Stomach smooth muscle (tissue), 2 donors: ENCODE measurements around the gene GAGE12G.
"Not testable (repeated sequence)": the region's sequence is repeated elsewhere in the genome, so short reads cannot be mapped to it uniquely, and the experiment has no call there.

ENCODE experiments used
- H3K27ac ChIP-seq: one replicate; pipeline ENCODE4 v1.7.0; 2013; ENCODE audit warnings: mild to moderate bottlenecking, low read length, inconsistent platforms
- H3K27me3 ChIP-seq, 2 donors: one replicate each; pipeline ENCODE4 v1.7.0; 2013; ENCODE audit warnings: low read length in 2 of 2; ENCODE audit not compliant: insufficient read depth in 2 of 2, control insufficient read depth in 1 of 2
- H3K36me3 ChIP-seq, 2 donors: one replicate each; pipeline ENCODE4 v1.7.0; 2013; ENCODE audit warnings: low read length in 2 of 2; ENCODE audit not compliant: control insufficient read depth in 2 of 2, insufficient read depth in 2 of 2
- H3K4me1 ChIP-seq: one replicate; pipeline ENCODE4 v1.7.0; 2013; ENCODE audit warnings: low read length; ENCODE audit not compliant: control insufficient read depth, insufficient read depth
- H3K4me3 ChIP-seq, 2 donors: one replicate each; pipeline ENCODE4 v1.7.0; 2013; ENCODE audit warnings: low read length in 2 of 2
- H3K9ac ChIP-seq, 2 donors: one replicate each; pipeline ENCODE4 v1.7.0; 2013; ENCODE audit warnings: low read length in 2 of 2, mild to moderate bottlenecking in 1 of 2
- H3K9me3 ChIP-seq, 2 donors: one replicate each; pipeline ENCODE4 v1.7.0; 2013; ENCODE audit warnings: low read length in 2 of 2; ENCODE audit not compliant: control insufficient read depth in 2 of 2
- donor health status: healthy.
- donor health status: Pancreatic carcinoma.

GAGE12G gene, protein sequence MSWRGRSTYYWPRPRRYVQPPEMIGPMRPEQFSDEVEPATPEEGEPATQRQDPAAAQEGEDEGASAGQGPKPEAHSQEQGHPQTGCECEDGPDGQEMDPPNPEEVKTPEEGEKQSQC

DNA sequence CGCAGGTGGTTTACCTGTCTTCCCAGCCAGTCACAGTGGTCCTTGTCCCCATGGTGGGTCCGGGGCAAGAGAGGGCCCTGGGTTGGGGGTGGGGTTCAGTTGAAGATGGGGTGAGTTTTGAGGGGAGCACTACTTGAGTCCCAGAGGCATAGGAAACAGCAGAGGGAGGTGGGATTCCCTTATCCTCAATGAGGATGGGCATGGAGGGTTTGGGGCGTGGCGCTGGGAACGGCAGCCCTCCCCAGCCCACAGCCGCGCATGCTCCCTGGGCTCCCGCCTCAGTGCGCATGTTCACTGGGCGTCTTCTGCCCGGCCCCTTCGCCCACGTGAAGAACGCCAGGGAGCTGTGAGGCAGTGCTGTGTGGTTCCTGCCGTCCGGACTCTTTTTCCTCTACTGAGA lies at the start of gene GAGE12G:
Gene GAGE12G (plus strand): TSS at position 301 of the 400 bp plus-strand sequence. CDS start 1,155 bp downstream, outside the sequence.
- H3K36me3 ChIP-seq, result not testable (repeated sequence)

DNA sequence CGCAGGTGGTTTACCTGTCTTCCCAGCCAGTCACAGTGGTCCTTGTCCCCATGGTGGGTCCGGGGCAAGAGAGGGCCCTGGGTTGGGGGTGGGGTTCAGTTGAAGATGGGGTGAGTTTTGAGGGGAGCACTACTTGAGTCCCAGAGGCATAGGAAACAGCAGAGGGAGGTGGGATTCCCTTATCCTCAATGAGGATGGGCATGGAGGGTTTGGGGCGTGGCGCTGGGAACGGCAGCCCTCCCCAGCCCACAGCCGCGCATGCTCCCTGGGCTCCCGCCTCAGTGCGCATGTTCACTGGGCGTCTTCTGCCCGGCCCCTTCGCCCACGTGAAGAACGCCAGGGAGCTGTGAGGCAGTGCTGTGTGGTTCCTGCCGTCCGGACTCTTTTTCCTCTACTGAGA lies 38.3 kb upstream of the GAGE12G start, which contains the start of gene GAGE12C:
Gene GAGE12C (plus strand): TSS at position 301 of the 400 bp plus-strand sequence. CDS start 1,155 bp downstream, outside the sequence.
- not testable (repeated sequence) for H3K4me1 ChIP-seq, H3K4me3 ChIP-seq, H3K9ac ChIP-seq, H3K27ac ChIP-seq, H3K9me3 ChIP-seq, H3K27me3 ChIP-seq, H3K36me3 ChIP-seq

More for the DNA sequence above, at the start of gene GAGE12G:
- H3K9me3 ChIP-seq, H3K27me3 ChIP-seq, H3K4me3 ChIP-seq, H3K9ac ChIP-seq, H3K4me1 ChIP-seq, H3K27ac ChIP-seq: not testable (repeated sequence)

DNA sequence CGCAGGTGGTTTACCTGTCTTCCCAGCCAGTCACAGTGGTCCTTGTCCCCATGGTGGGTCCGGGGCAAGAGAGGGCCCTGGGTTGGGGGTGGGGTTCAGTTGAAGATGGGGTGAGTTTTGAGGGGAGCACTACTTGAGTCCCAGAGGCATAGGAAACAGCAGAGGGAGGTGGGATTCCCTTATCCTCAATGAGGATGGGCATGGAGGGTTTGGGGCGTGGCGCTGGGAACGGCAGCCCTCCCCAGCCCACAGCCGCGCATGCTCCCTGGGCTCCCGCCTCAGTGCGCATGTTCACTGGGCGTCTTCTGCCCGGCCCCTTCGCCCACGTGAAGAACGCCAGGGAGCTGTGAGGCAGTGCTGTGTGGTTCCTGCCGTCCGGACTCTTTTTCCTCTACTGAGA lies 28.8 kb upstream of the GAGE12G start, which contains the start of gene GAGE12D:
Gene GAGE12D (plus strand): TSS at position 301 of the 400 bp plus-strand sequence. CDS start 1,155 bp downstream, outside the sequence.
- not testable (repeated sequence) for H3K27me3 ChIP-seq, H3K9ac ChIP-seq, H3K4me3 ChIP-seq, H3K36me3 ChIP-seq, H3K27ac ChIP-seq, H3K9me3 ChIP-seq, H3K4me1 ChIP-seq

DNA sequence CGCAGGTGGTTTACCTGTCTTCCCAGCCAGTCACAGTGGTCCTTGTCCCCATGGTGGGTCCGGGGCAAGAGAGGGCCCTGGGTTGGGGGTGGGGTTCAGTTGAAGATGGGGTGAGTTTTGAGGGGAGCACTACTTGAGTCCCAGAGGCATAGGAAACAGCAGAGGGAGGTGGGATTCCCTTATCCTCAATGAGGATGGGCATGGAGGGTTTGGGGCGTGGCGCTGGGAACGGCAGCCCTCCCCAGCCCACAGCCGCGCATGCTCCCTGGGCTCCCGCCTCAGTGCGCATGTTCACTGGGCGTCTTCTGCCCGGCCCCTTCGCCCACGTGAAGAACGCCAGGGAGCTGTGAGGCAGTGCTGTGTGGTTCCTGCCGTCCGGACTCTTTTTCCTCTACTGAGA lies 19.2 kb upstream of the GAGE12G start, which contains the start of gene GAGE12E:
Gene GAGE12E (plus strand): TSS at position 301 of the 400 bp plus-strand sequence. CDS start 1,155 bp downstream, outside the sequence.
- H3K4me3 ChIP-seq, H3K36me3 ChIP-seq, H3K27me3 ChIP-seq, H3K9me3 ChIP-seq, H3K4me1 ChIP-seq, H3K9ac ChIP-seq, H3K27ac ChIP-seq: not testable (repeated sequence)

DNA sequence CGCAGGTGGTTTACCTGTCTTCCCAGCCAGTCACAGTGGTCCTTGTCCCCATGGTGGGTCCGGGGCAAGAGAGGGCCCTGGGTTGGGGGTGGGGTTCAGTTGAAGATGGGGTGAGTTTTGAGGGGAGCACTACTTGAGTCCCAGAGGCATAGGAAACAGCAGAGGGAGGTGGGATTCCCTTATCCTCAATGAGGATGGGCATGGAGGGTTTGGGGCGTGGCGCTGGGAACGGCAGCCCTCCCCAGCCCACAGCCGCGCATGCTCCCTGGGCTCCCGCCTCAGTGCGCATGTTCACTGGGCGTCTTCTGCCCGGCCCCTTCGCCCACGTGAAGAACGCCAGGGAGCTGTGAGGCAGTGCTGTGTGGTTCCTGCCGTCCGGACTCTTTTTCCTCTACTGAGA lies 9.7 kb upstream of the GAGE12G start, which contains the start of gene GAGE12F:
Gene GAGE12F (plus strand): TSS at position 301 of the 400 bp plus-strand sequence. CDS start 1,155 bp downstream, outside the sequence.
- H3K9me3 ChIP-seq, H3K4me1 ChIP-seq, H3K27me3 ChIP-seq, H3K4me3 ChIP-seq, H3K36me3 ChIP-seq, H3K27ac ChIP-seq, H3K9ac ChIP-seq: not testable (repeated sequence)

DNA sequence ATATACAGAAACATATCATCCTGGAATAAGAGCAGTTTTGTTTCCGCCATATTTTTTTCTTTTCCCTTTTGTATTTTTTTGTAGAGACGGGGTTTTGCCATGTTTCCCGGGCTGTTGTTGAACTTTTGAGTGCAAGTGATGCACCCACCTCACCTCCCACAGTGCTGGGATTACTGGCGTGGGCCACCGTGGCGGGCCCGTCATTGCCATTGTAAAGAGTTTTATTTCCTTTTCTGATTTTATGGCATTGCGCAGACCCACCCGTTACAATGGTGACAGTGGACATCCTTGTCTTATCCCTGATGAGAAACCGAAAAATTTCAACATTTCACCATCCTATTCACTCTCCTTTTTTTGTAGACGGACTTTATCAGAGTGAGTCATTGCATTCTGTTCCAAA lies 1.5 kb upstream of the GAGE12G start:
- not testable (repeated sequence) for H3K27ac ChIP-seq, H3K4me3 ChIP-seq, H3K27me3 ChIP-seq, H3K9me3 ChIP-seq, H3K4me1 ChIP-seq, H3K9ac ChIP-seq, H3K36me3 ChIP-seq

DNA sequence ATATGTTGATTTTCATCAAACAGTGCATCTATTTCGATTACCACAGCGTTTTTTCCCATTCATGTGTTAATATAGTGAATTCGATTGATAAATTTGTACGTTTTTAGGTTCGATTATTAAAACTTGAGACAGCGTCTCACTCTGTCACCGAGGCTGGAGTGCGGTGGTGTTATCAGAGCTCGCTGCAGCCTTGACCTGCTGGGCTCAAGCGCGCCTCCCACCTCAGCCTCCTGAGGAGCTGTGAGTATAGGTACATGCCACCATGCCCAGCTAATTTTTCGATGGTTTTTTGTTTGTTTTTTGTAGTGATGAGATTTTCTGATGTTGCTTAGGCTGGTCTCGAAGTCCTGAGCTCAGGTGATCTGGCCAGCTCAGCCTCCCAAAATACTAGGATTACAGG lies 1.0 kb upstream of the GAGE12G start:
- H3K27ac ChIP-seq, H3K4me1 ChIP-seq, H3K36me3 ChIP-seq, H3K27me3 ChIP-seq, H3K9ac ChIP-seq, H3K4me3 ChIP-seq, H3K9me3 ChIP-seq: not testable (repeated sequence)

DNA sequence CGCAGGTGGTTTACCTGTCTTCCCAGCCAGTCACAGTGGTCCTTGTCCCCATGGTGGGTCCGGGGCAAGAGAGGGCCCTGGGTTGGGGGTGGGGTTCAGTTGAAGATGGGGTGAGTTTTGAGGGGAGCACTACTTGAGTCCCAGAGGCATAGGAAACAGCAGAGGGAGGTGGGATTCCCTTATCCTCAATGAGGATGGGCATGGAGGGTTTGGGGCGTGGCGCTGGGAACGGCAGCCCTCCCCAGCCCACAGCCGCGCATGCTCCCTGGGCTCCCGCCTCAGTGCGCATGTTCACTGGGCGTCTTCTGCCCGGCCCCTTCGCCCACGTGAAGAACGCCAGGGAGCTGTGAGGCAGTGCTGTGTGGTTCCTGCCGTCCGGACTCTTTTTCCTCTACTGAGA lies 9.4 kb downstream of the GAGE12G start, which contains the start of gene GAGE12H:
Gene GAGE12H (plus strand): TSS at position 301 of the 400 bp plus-strand sequence. CDS start 1,155 bp downstream, outside the sequence.
- H3K4me1 ChIP-seq, H3K9me3 ChIP-seq, H3K27ac ChIP-seq, H3K4me3 ChIP-seq, H3K27me3 ChIP-seq, H3K36me3 ChIP-seq, H3K9ac ChIP-seq: not testable (repeated sequence)

DNA sequence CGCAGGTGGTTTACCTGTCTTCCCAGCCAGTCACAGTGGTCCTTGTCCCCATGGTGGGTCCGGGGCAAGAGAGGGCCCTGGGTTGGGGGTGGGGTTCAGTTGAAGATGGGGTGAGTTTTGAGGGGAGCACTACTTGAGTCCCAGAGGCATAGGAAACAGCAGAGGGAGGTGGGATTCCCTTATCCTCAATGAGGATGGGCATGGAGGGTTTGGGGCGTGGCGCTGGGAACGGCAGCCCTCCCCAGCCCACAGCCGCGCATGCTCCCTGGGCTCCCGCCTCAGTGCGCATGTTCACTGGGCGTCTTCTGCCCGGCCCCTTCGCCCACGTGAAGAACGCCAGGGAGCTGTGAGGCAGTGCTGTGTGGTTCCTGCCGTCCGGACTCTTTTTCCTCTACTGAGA lies 19.0 kb downstream of the GAGE12G start, which contains the start of gene GAGE2A:
Gene GAGE2A (plus strand): TSS at position 301 of the 400 bp plus-strand sequence. CDS start 1,155 bp downstream, outside the sequence.
- H3K36me3 ChIP-seq, H3K27ac ChIP-seq, H3K27me3 ChIP-seq, H3K9me3 ChIP-seq, H3K4me3 ChIP-seq, H3K9ac ChIP-seq, H3K4me1 ChIP-seq: not testable (repeated sequence)

DNA sequence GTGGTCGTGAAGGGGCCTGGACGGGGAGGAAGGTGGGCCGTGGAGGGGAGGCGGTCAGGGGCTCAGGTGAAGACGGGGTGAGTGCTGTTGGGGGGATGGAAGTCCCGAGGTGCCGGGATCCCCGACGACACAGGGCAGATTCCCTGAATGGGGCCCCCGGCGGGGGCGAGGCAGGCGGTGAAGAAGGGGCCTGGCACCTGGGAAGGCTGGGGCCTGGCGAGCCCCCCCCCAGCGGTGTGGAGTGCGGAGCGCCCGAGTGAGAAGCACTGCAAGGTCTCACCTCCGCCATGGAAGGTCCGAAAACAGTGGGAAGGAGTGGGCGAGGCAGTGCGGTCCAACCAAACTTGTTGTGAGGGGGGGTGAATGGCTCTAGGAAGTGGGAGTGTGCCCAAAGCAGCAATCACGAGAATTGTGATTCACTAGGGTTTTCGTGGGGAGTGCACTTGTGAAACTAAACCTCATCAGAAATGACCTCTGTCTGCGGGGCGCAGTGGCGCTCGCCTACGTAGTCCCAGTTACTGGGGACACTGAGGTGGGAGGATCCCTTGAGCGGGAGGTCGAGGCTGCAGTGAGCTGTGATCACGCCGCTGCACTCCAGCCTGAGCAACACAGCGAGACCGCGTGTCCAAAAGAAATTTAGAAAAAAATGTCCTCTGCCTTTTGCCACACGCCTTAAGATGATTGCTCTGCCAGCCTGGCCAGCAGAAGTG lies 19.7 kb downstream of the GAGE12G start:
- not testable (repeated sequence) for H3K27me3 ChIP-seq, H3K9ac ChIP-seq, H3K27ac ChIP-seq, H3K9me3 ChIP-seq, H3K4me3 ChIP-seq, H3K36me3 ChIP-seq, H3K4me1 ChIP-seq

DNA sequence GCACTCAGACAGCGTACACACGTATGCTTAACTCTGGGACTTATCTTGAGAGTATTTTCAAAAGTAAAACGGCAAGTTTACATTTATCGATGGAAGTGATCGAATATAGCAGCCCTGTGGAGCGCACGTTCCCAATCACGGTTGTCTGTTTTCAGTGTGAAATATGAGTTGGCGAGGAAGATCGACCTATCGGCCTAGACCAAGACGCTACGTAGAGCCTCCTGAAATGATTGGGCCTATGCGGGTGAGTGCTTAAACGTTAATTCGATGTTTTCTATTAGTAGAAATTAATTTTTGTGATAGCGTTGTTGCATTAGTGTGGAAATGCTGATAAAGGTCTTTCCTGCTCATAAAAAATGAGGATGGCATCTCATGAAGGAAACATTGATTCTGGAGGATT lies 20.3 kb downstream of the GAGE12G start:
- not testable (repeated sequence) for H3K27ac ChIP-seq, H3K4me3 ChIP-seq, H3K9me3 ChIP-seq, H3K27me3 ChIP-seq, H3K4me1 ChIP-seq, H3K9ac ChIP-seq, H3K36me3 ChIP-seq
